Measurements from ENCODE around the gene TNFAIP8L3. TPM values are rescaled to one million over a fixed set of nuclear protein-coding genes. Genes with fewer than 3 reads are reported as not detected.

TNFAIP8L3 gene
- total and polyA plus RNA-seq, 2 of the 4 experiments (the other 2 are of a cell fraction): 0.29 to 0.90 TPM

DNA sequence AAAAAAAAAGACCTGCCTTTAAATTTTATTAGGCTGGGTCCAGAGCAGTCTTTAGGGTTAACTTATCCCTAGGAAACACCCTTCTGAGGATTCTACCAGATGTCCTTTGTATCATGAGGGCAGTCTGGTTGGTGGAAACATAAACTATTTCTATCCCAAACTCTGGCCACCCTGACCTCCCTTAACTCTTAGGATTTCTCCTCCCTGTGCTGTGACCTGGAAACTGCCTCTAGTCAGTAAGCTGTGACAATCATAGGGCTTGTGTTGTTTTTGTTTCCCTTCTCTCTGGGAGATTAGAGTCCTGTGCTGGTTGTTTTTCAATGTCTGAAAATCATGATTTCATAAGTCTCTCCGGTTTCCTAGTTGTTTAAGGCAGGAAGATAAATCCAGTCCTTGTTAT is 78.1 kb downstream of the TNFAIP8L3 start:
- H4K5ac ChIP-seq (ENCODE audit: low read depth, low read length): no peak overlapping the region
- WGBS, 2 experiments (ENCODE audit: extremely low coverage in 2 of 2, insufficient read length in 1 of 2): no CpG with 5 or more reads among the region's 1 CpG
- no peaks in the 10 kb centered on the region for H3K36me3 ChIP-seq (ENCODE audit: control insufficient read depth, insufficient read depth, low read length)
- no peaks in the 10 kb centered on the region for H3K27me3 ChIP-seq (ENCODE audit: control insufficient read depth, insufficient read depth, low read length)
- H3K4me3 ChIP-seq (ENCODE audit: insufficient read depth, low read depth, low read length): no peak overlapping the region
- no peak overlapping the region for H3K18ac ChIP-seq (ENCODE audit: low read depth, low read length)
- H3K23ac ChIP-seq (ENCODE audit: low read depth, low read length): no peak overlapping the region
- H3K9ac ChIP-seq (ENCODE audit: low read depth, low read length): no peak overlapping the region
- no peak overlapping the region for H2BK15ac ChIP-seq (ENCODE audit: low read depth, low read length)
- no peak overlapping the region for H3K4ac ChIP-seq (ENCODE audit: low read depth, low read length)
- ChIA-PET CTCF (no interaction called here), POLR2A (ENCODE audit: unreplicated experiment) (no interaction called here)
- H2AK9ac ChIP-seq (replicated peaks; ENCODE audit: low read depth, low read length, poor library complexity): peak overlapping the region; percentile 61
- no peak overlapping the region for H2AK5ac ChIP-seq (ENCODE audit: low read depth, low read length)
- no peak overlapping the region for H3K4me2 ChIP-seq (ENCODE audit: low read depth, low read length)
- H3K56ac ChIP-seq (ENCODE audit: extremely low read depth, insufficient read depth, low read length): no peak overlapping the region
- no peak overlapping the region for H2BK20ac ChIP-seq (ENCODE audit: low read depth, low read length)
- dilution Hi-C loops (cut with HindIII; ENCODE audit: low sequenced_read_pairs, unreplicated experiment): no loop called here
- no TSS peak for BruUV-seq (replicated peaks)
- no peaks in the 10 kb centered on the region for H3K9me3 ChIP-seq (ENCODE audit: control insufficient read depth, insufficient read depth, low read length)
- no peak overlapping the region for H2BK120ac ChIP-seq (ENCODE audit: low read depth, low read length)
- no peak for DNase-seq
- no peaks in the 10 kb centered on the region for H3K9me1 ChIP-seq (ENCODE audit: insufficient read depth, low read length)
- no peak for TF ChIP-seq SMC3 (IDR thresholded peaks at IDR 0.05; ENCODE audit: low read depth, low read length)
- no peak for TF ChIP-seq BHLHE40 (IDR thresholded peaks at IDR 0.05; ENCODE audit: low read depth, low read length)
- no peak for TF ChIP-seq RFX5 (IDR thresholded peaks at IDR 0.05; ENCODE audit: low read depth, low read length)
- TF ChIP-seq, protein P1, sequence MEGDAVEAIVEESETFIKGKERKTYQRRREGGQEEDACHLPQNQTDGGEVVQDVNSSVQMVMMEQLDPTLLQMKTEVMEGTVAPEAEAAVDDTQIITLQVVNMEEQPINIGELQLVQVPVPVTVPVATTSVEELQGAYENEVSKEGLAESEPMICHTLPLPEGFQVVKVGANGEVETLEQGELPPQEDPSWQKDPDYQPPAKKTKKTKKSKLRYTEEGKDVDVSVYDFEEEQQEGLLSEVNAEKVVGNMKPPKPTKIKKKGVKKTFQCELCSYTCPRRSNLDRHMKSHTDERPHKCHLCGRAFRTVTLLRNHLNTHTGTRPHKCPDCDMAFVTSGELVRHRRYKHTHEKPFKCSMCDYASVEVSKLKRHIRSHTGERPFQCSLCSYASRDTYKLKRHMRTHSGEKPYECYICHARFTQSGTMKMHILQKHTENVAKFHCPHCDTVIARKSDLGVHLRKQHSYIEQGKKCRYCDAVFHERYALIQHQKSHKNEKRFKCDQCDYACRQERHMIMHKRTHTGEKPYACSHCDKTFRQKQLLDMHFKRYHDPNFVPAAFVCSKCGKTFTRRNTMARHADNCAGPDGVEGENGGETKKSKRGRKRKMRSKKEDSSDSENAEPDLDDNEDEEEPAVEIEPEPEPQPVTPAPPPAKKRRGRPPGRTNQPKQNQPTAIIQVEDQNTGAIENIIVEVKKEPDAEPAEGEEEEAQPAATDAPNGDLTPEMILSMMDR (conservative IDR thresholded peaks at IDR 0.05; ENCODE audit: low read depth, low read length): no peak
- TF ChIP-seq MAFK (IDR thresholded peaks at IDR 0.05; ENCODE audit: low read depth, low read length): no peak
- H3K14ac ChIP-seq (replicated peaks; ENCODE audit: low read depth, low read length): no peak overlapping the region
- in situ Hi-C loops (cut with MboI; ENCODE audit: low sequenced_read_pairs): no loop called here
- H4K91ac ChIP-seq (ENCODE audit: insufficient read depth, low read depth, low read length): no peak overlapping the region
- H2BK5ac ChIP-seq (ENCODE audit: low read depth, low read length, poor library complexity, severe bottlenecking): no peak overlapping the region
- H2AFZ ChIP-seq (replicated peaks; ENCODE audit: low read length, poor library complexity): no peak overlapping the region
- intact Hi-C loops (cut with micrococcal nuclease): no loop called here
- no peak for ATAC-seq (ENCODE audit: low read depth)
- no peaks in the 10 kb centered on the region for H3K4me1 ChIP-seq (ENCODE audit: control insufficient read depth, insufficient read depth, low read length)
- H3K27ac ChIP-seq (ENCODE audit: insufficient read depth, low read length): no peak overlapping the region
- no peaks in the 10 kb centered on the region for H4K20me1 ChIP-seq (ENCODE audit: insufficient read depth, low read length)
- H3K79me1 ChIP-seq (ENCODE audit: low read depth in 1 of 2, low read length in 2 of 2): no peaks in the 10 kb centered on the region
- H4K8ac ChIP-seq (ENCODE audit: low read depth in 2 of 2, low read length in 2 of 2): no peak overlapping the region
